ENCODE data around the gene PTH1R. TPM values are rescaled to one million over a fixed set of nuclear protein-coding genes. Genes with fewer than 3 reads are reported as not detected.

The PTH1R gene
- total and polyA plus RNA-seq, 4 donors, result 11.2 to 29.7 (median 19.9) TPM

GRCh38 chr3:46918202-46918601 lies 40.7 kb downstream of the PTH1R start:
- H3K4me3 ChIP-seq, result no peak overlapping the region
- DNase-seq, result no peak
- H3K9me3 ChIP-seq (ENCODE audit: control insufficient read depth in 4 of 4, insufficient read depth in 3 of 4, low read length in 3 of 4), result peaks cover 0 to 5% (median 2%) of the 10 kb centered on the region in 4 donors
- peaks cover 10 to 41% (median 34%) of the 10 kb centered on the region in 4 donors for H3K36me3 ChIP-seq (ENCODE audit: control insufficient read depth in 4 of 4, insufficient read depth in 4 of 4, low read length in 4 of 4)
- H3K27me3 ChIP-seq (ENCODE audit: control insufficient read depth in 3 of 3, insufficient read depth in 3 of 3, low read length in 2 of 3), result no peaks in the 10 kb centered on the region
- ATAC-seq (ENCODE audit: insufficient read depth, low FRiP score), result no peak
- peaks cover 0 to 7% (median 4%) of the 10 kb centered on the region in 5 donors for H3K4me1 ChIP-seq (ENCODE audit: control insufficient read depth in 5 of 5, insufficient read depth in 5 of 5, low read length in 5 of 5)
- H3K27ac ChIP-seq (ENCODE audit: low read depth in 1 of 2, low read length in 1 of 2), result no peak overlapping the region
- H3K9ac ChIP-seq (ENCODE audit: insufficient read depth in 1 of 2, low read length in 2 of 2), result no peak overlapping the region
- no peak for TF ChIP-seq CTCF (IDR thresholded peaks at IDR 0.05; ENCODE audit: control extremely low read depth, extremely low read depth)
- WGBS, 2 donors, result 48 to 81% methylated on average over 1 of the region's 1 CpG

- Histone ChIP-seq H3K4me3 (no peak overlapping the region), H3K9ac (ENCODE audit: insufficient read depth in 1 of 2, low read length in 2 of 2) (no peak overlapping the region), H3K9me3 (ENCODE audit: control insufficient read depth in 4 of 4, insufficient read depth in 3 of 4, low read length in 3 of 4) (peaks cover 0 to 5% (median 2%) of the 10 kb centered on the region in 4 donors), H3K27ac (ENCODE audit: low read depth in 1 of 2, low read length in 1 of 2) (no peak overlapping the region), H3K27me3 (ENCODE audit: control insufficient read depth in 3 of 3, insufficient read depth in 3 of 3, low read length in 2 of 3) (no peaks in the 10 kb centered on the region), H3K36me3 (ENCODE audit: control insufficient read depth in 4 of 4, insufficient read depth in 4 of 4, low read length in 4 of 4) (peaks cover 10 to 44% (median 37%) of the 10 kb centered on the region in 4 donors), H3K4me1 (ENCODE audit: control insufficient read depth in 5 of 5, insufficient read depth in 5 of 5, low read length in 5 of 5) (peaks cover 0 to 5% (median under 1%) of the 10 kb centered on the region in 5 donors)
- no peak for TF ChIP-seq CTCF (IDR thresholded peaks at IDR 0.05; ENCODE audit: control extremely low read depth, extremely low read depth)
- DNase-seq (no peak), ATAC-seq (ENCODE audit: insufficient read depth, low FRiP score) (no peak)
- WGBS, 2 donors, result 96 to 99% methylated on average over 4 of the region's 4 CpGs
Measured at GRCh38 chr3:46918634-46919033, 41.1 kb downstream of the PTH1R start.

- no peak for DNase-seq
- Histone ChIP-seq H3K9ac (ENCODE audit: insufficient read depth in 1 of 2, low read length in 2 of 2) (no peak overlapping the region), H3K4me1 (ENCODE audit: control insufficient read depth in 5 of 5, insufficient read depth in 5 of 5, low read length in 5 of 5) (peaks cover 0 to 7% (median 0%) of the 10 kb centered on the region in 5 donors), H3K27ac (ENCODE audit: low read depth in 1 of 2, low read length in 1 of 2) (no peak overlapping the region), H3K4me3 (no peak overlapping the region), H3K27me3 (ENCODE audit: control insufficient read depth in 3 of 3, insufficient read depth in 3 of 3, low read length in 2 of 3) (no peaks in the 10 kb centered on the region), H3K9me3 (ENCODE audit: control insufficient read depth in 4 of 4, insufficient read depth in 3 of 4, low read length in 3 of 4) (peaks cover 0 to 5% (median 2%) of the 10 kb centered on the region in 4 donors), H3K36me3 (ENCODE audit: control insufficient read depth in 4 of 4, insufficient read depth in 4 of 4, low read length in 4 of 4) (peaks cover 13 to 60% (median 46%) of the 10 kb centered on the region in 4 donors)
- 83 to 99% methylated on average over 4 of the region's 4 CpGs for WGBS, 2 donors
- TF ChIP-seq CTCF (IDR thresholded peaks at IDR 0.05; ENCODE audit: control extremely low read depth, extremely low read depth), result no peak
- ATAC-seq (ENCODE audit: insufficient read depth, low FRiP score), result no peak
Measured at GRCh38 chr3:46921041-46921440, 43.5 kb downstream of the PTH1R start.

GRCh38 chr3:46921871-46922271 lies 44.4 kb downstream of the PTH1R start:
- WGBS, 2 donors, result 94 to 98% methylated on average over 7 of the region's 7 CpGs
- H3K4me1 ChIP-seq (ENCODE audit: control insufficient read depth in 5 of 5, insufficient read depth in 5 of 5, low read length in 5 of 5), result peaks cover 0 to 15% (median 4%) of the 10 kb centered on the region in 5 donors
- no peak overlapping the region for H3K27ac ChIP-seq (ENCODE audit: low read depth in 1 of 2, low read length in 1 of 2)
- peaks cover 13 to 66% (median 47%) of the 10 kb centered on the region in 4 donors for H3K36me3 ChIP-seq (ENCODE audit: control insufficient read depth in 4 of 4, insufficient read depth in 4 of 4, low read length in 4 of 4)
- DNase-seq (no peak), ATAC-seq (ENCODE audit: insufficient read depth, low FRiP score) (no peak)
- H3K4me3 ChIP-seq, result no peak overlapping the region
- H3K27me3 ChIP-seq (ENCODE audit: control insufficient read depth in 3 of 3, insufficient read depth in 3 of 3, low read length in 2 of 3), result no peaks in the 10 kb centered on the region
- no peak overlapping the region for H3K9ac ChIP-seq (ENCODE audit: insufficient read depth in 1 of 2, low read length in 2 of 2)
- no peak for TF ChIP-seq CTCF (IDR thresholded peaks at IDR 0.05; ENCODE audit: control extremely low read depth, extremely low read depth)
- peaks cover 0 to 5% (median 2%) of the 10 kb centered on the region in 4 donors for H3K9me3 ChIP-seq (ENCODE audit: control insufficient read depth in 4 of 4, insufficient read depth in 3 of 4, low read length in 3 of 4)
